ENCODE results near the gene PBX3. TPM values are rescaled to one million over a fixed set of nuclear protein-coding genes. Genes with fewer than 3 reads are reported as not detected.

PBX3 gene
- total and polyA plus RNA-seq, 2 donors (not counting 1 experiment from before 2014, with no cell fraction given): 15.5 to 39.0 TPM

- no peaks in the 10 kb centered on the region for H3K4me1 ChIP-seq (ENCODE audit: control insufficient read depth in 2 of 2, insufficient read depth in 2 of 2, low read length in 2 of 2)
- H3K9me3 ChIP-seq (ENCODE audit: control extremely low read depth in 1 of 3, control insufficient read depth in 2 of 3, insufficient read depth in 1 of 3, low read length in 2 of 3): no peaks in the 10 kb centered on the region
- Mint-ChIP-seq H3K27me3 (no peaks in the 10 kb centered on the region), H3K27ac (no peak overlapping the region), H3K4me3 (no peak overlapping the region), H3K4me1 (no peaks in the 10 kb centered on the region), H3K9me3 (ENCODE audit: insufficient read depth) (no peaks in the 10 kb centered on the region)
- H4K20me1 ChIP-seq (ENCODE audit: control insufficient read depth, insufficient read depth, low read length, poor library complexity, severe bottlenecking): no peaks in the 10 kb centered on the region
- no peak overlapping the region for H3K9ac ChIP-seq (ENCODE audit: low read length)
- CTCF ChIA-PET: no interaction called here
- no peaks in the 10 kb centered on the region for H3K79me2 ChIP-seq (ENCODE audit: control insufficient read depth, insufficient read depth, low read length)
- H3K36me3 ChIP-seq (replicated peaks in 1 of 2; ENCODE audit: control extremely low read depth in 1 of 2, control insufficient read depth in 1 of 2, extremely low read depth in 1 of 2, insufficient read depth in 2 of 2, low read length in 1 of 2): peaks cover 0 to 22% of the 10 kb centered on the region in 2 experiments
- no peak for DNase-seq
- H3K4me2 ChIP-seq (replicated peaks; ENCODE audit: low read depth, low read length, poor library complexity, severe bottlenecking): no peak overlapping the region
- intact Hi-C loops (cut with micrococcal nuclease): no loop called here
- H3K27me3 ChIP-seq (replicated peaks in 1 of 4; ENCODE audit: control extremely low read depth in 1 of 4, control insufficient read depth in 3 of 4, insufficient read depth in 4 of 4, low read length in 3 of 4): no peaks in the 10 kb centered on the region
- WGBS (ENCODE audit: insufficient coverage): 93% methylated on average over 3 of the region's 5 CpGs
- TF ChIP-seq CTCF (IDR thresholded peaks at IDR 0.05) (no peak), EZH2 (IDR thresholded peaks at IDR 0.05; ENCODE audit: borderline replicate concordance, insufficient read depth, low read depth, low read length, poor library complexity, severe bottlenecking) (no peak)
- ATAC-seq (ENCODE audit: low read depth): no peak
- POLR2A ChIA-PET: no interaction called here
- H2AFZ ChIP-seq (ENCODE audit: insufficient read depth, low read depth, low read length, poor library complexity, severe bottlenecking): no peak overlapping the region
- H3K4me3 ChIP-seq (ENCODE audit: control extremely low read depth in 1 of 5, extremely low read depth in 1 of 5, insufficient read depth in 1 of 5, low read depth in 2 of 5, low read length in 4 of 5): no peak overlapping the region
- no peak overlapping the region for H3K27ac ChIP-seq (ENCODE audit: low read length in 2 of 2)
Observed at GRCh38 chr9:125932746-125933455, 185.7 kb downstream of the PBX3 start.

GRCh38 chr9:125942125-125942524, 195.0 kb downstream of the PBX3 start:
- Mint-ChIP-seq H3K9me3 (ENCODE audit: insufficient read depth) (peaks cover 8% of the 10 kb centered on the region), H3K4me1 (no peaks in the 10 kb centered on the region), H3K27ac (no peak overlapping the region), H3K4me3 (no peak overlapping the region), H3K27me3 (no peaks in the 10 kb centered on the region)
- intact Hi-C loops (cut with micrococcal nuclease): no loop called here
- Histone ChIP-seq H3K4me3 (ENCODE audit: control extremely low read depth in 1 of 5, extremely low read depth in 1 of 5, insufficient read depth in 1 of 5, low read depth in 2 of 5, low read length in 4 of 5) (no peak overlapping the region), H3K27me3 (replicated peaks in 1 of 4; ENCODE audit: control extremely low read depth in 1 of 4, control insufficient read depth in 3 of 4, insufficient read depth in 4 of 4, low read length in 3 of 4) (no peaks in the 10 kb centered on the region), H4K20me1 (ENCODE audit: control insufficient read depth, insufficient read depth, low read length, poor library complexity, severe bottlenecking) (no peaks in the 10 kb centered on the region), H2AFZ (ENCODE audit: insufficient read depth, low read depth, low read length, poor library complexity, severe bottlenecking) (no peak overlapping the region), H3K27ac (ENCODE audit: low read length in 2 of 2) (no peak overlapping the region), H3K79me2 (ENCODE audit: control insufficient read depth, insufficient read depth, low read length) (no peaks in the 10 kb centered on the region), H3K9me3 (ENCODE audit: control extremely low read depth in 1 of 3, control insufficient read depth in 2 of 3, insufficient read depth in 1 of 3, low read length in 2 of 3) (peaks cover 0 to 5% (median 4%) of the 10 kb centered on the region in 3 donors), H3K4me1 (ENCODE audit: control insufficient read depth in 2 of 2, insufficient read depth in 2 of 2, low read length in 2 of 2) (no peaks in the 10 kb centered on the region), H3K36me3 (replicated peaks in 1 of 2; ENCODE audit: control extremely low read depth in 1 of 2, control insufficient read depth in 1 of 2, extremely low read depth in 1 of 2, insufficient read depth in 2 of 2, low read length in 1 of 2) (peaks cover 0 to 6% of the 10 kb centered on the region in 2 experiments), H3K9ac (ENCODE audit: low read length) (no peak overlapping the region), H3K4me2 (replicated peaks; ENCODE audit: low read depth, low read length, poor library complexity, severe bottlenecking) (no peak overlapping the region)
- DNase-seq: no peak
- ATAC-seq (ENCODE audit: low read depth): no peak
- no peak for TF ChIP-seq CTCF (IDR thresholded peaks at IDR 0.05)
- no peak for TF ChIP-seq EZH2 (IDR thresholded peaks at IDR 0.05; ENCODE audit: borderline replicate concordance, insufficient read depth, low read depth, low read length, poor library complexity, severe bottlenecking)
- no CpG with 5 or more reads among the region's 3 CpGs for WGBS (ENCODE audit: insufficient coverage)
- POLR2A ChIA-PET: no interaction called here
- CTCF ChIA-PET: no interaction called here

Measured in B cell (primary cell).